T-helper 1 cell (primary cell): ENCODE measurements around the gene ZNF879.

Experiments
- DNase-seq, 5 donors: peaks; one replicate each; pipeline ENCODE4 v3.0.0-alpha.2; 2012 to 2020

The ZNF879 gene

GRCh38 chr5:179008667-179009066 is 14.9 kb upstream of the ZNF879 start:
- DNase-seq: no peak

DNA sequence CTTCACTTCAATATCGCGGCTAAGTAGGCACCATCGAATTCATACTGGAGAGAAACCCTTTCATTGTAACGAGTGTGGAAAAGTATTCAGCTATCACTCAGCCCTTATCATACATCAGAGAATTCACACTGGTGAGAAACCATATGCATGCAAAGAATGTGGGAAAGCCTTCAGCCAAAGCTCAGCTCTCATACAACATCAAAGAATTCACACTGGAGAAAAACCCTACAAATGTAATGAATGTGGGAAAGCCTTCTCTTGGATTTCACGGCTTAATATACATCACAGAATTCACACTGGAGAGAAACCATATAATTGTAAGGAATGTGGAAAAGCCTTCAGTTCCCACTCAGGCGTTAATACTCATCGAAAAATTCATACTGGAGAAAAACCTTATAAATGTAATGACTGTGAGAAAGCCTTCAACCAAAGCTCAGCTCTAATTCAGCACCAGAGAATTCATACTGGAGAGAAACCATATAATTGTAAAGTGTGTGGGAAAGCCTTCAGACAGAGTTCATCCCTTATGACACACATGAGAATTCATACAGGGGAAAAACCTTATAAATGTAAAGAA is 9.5 kb downstream of the ZNF879 start:
- no peak for DNase-seq

- DNase-seq: no peak
Observed at GRCh38 chr5:179044765-179045164, 21.2 kb downstream of the ZNF879 start.

- no peak for DNase-seq
Observed at GRCh38 chr5:179051784-179052183, 28.2 kb downstream of the ZNF879 start.

DNA sequence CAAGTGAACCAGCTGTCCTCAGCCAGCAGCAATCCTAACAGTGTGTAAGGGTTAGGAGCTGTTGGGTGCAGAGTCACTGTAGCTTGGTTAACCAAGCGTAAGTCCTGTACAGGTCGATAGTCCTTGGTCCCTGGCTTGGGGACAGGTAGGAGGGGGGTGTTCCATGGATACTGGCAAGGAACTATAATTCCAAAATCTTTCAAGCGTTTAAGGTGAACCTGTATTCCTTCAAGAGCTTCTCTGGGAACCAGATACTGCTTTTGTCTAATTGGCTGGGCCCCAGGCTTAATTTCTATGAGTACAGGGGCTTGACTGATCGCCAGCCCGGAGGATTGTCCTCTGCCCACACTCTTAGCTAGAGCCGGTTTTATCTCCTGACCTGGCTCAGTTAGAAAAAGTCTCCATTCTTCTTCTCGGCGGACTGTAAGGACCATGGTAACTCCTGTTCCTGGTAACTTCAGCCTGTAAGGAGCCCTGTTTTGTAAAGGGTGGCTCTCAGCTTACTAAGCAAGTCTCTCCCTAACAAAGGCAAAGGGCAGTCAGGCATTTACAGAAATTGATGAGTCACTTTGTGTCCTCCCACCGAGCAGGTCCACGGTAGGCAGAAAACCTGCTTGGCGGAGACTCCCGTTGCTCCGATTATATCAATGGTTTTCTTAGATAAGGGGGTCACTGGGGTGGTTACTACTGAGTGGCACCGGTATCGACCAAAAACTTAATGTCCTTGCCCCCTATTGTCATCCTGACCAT is 30.6 kb downstream of the ZNF879 start:
- DNase-seq: no peak

- DNase-seq: no peak
Observed at GRCh38 chr5:179054876-179055275, 31.3 kb downstream of the ZNF879 start.

- no peak for DNase-seq
Observed at GRCh38 chr5:179055436-179055835, 31.8 kb downstream of the ZNF879 start.

DNA sequence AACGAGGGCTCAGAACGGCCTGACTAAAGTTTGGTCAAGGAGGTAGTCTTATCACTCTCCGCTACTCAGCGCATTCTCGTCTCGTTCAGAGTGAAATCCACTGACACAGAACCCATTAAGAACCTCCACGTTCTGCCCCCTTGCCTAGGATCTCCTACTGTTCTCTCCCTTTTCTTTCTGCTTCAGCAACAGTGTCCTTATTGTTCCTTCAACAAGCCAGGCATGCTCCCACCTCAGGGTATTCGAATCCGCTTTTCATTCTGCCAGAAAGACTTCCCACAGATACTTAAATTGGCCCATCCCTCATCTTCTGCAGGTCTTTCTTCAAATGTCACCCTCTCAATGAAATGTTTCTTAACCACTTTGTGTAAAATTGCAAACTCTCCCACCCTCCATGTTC is 32.2 kb downstream of the ZNF879 start:
- DNase-seq: no peak

GRCh38 chr5:179060116-179061008 is 36.8 kb downstream of the ZNF879 start, which contains the start of gene ZNF354C:
ZNF354C (plus strand) TSS chr5:179060373; CDS start chr5:179062069, 1,696 bp downstream.
- DNase-seq: peak; percentile 63 to 86 (median 75)

DNA sequence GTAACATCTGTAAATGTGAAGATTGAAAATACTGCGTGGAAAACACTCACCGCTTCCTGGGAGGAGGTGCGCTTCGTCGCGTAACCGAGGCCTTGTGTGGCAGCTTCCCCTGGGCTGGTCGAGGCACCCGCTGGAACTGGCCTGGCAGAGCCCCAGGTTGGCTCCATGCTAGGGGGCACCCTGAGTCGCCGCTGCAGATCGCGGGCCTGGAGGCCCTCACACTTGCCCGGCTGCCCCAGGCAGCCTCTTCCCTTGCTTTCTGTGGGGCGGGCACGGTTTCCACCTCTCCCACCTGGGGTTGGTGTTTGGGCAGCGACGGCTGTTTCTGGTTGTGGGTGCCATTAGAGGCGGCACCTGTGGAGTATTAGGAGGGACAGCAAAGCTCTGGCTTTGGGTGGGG is 37.4 kb downstream of the ZNF879 start:
- no peak for DNase-seq

DNA sequence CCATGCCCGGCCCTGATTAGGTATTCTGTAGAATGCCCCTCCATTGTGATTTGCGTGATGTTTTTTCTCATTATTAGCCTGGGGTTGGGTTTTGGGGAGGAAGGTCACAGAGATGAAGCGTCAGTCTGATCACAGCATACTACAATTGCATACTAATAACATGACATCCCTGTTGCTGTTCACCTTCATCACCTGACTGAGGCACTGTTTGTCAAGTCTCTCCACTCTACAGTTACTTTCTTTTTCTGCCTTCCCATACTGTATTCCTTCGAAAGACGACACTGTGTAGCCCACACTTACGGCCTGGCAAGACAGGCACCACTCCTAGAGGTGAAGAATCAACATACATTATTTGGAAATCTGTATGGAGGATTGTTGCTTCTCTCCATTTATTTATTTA is 42.1 kb downstream of the ZNF879 start:
- no peak for DNase-seq

GRCh38 chr5:179079165-179079987 is 55.8 kb downstream of the ZNF879 start:
- DNase-seq: no peak

DNA sequence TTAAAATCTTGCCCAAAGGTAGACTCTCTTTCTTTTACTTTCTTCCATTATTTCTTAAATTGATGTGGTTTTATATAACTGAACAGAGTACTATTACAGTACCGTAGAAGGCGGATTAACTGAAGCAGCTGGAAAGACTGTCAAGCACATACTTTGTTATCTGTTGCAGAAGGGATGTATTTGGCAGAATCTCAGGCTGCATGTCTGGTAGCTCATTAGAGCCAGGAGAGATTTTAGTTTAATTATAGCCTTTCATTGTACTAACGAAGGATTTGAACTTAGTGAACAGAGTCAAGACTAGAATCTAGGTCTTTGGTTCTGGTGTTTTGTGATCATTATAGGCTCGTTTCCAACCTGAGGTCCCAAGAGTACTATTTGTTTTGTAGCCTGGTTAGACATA is 57.1 kb downstream of the ZNF879 start:
- DNase-seq: no peak
